Cardiac muscle cell (in vitro differentiated cells and primary cell): ENCODE results near the gene ZFP1. TPM values are rescaled to one million over a fixed set of nuclear protein-coding genes. Genes with fewer than 3 reads are reported as not detected.

Experiments
- DNase-seq, 2 donors: peaks; one replicate each; pipeline versions ENCODE4 v3.0.0 to v3.0.0-alpha.2; 2010 to 2017; ENCODE audit warnings: low read depth in 1 of 2, low spot score in 1 of 2
- H3K27ac ChIP-seq: fragments of 200-600 bp; sonication (generic); 2 replicates; pipeline ENCODE4 v1.5.1; 2016
- H3K27me3 ChIP-seq: fragments of 200-600 bp; sonication (generic); 2 replicates; pipeline ENCODE4 v1.6.0; 2016; ENCODE audit warnings: control low read depth
- H3K36me3 ChIP-seq: fragments of 200-600 bp; sonication (generic); 2 replicates; pipeline ENCODE4 v1.5.1; 2016; ENCODE audit warnings: control low read depth
- H3K4me1 ChIP-seq: fragments of 200-600 bp; sonication (generic); 2 replicates; pipeline ENCODE4 v1.8.1; 2017; ENCODE audit warnings: low read depth, mild to moderate bottlenecking, mixed run types
- H3K4me3 ChIP-seq: fragments of 200-600 bp; sonication (generic); 2 replicates; pipeline ENCODE4 v1.5.1; 2016; ENCODE audit warnings: mild to moderate bottlenecking
- H3K9me3 ChIP-seq: fragments of 200-600 bp; sonication (generic); 2 replicates; pipeline ENCODE4 v1.5.1; 2017; ENCODE audit warnings: low read depth, mild to moderate bottlenecking, control low read depth
- polyA plus RNA-seq: library from polyadenylated mRNA; unstranded; fragments of >200 nt; fragmentation: Nextera tagmentation; extraction: Ambion mirVana; gene quantifications from 2 replicates; pipeline ENCODE4 v1.2.1, GENCODE V29; 2016
- total RNA-seq: library from RNA; depleted of rRNA; stranded (reverse); fragments of >200 nt; gene quantifications from 2 replicates; pipeline ENCODE4 v1.2.3, GENCODE V29; 2016
- TF ChIP-seq, protein P1 (sequence below): IDR thresholded peaks from 2 replicates; pipeline ENCODE4 v1.5.1; 2012; ENCODE audit warnings: low read depth, mild to moderate bottlenecking, low read length

ZFP1 gene
- total and polyA plus RNA-seq, 2 experiments from 2014 or later: 8.5 to 10.5 TPM

DNA sequence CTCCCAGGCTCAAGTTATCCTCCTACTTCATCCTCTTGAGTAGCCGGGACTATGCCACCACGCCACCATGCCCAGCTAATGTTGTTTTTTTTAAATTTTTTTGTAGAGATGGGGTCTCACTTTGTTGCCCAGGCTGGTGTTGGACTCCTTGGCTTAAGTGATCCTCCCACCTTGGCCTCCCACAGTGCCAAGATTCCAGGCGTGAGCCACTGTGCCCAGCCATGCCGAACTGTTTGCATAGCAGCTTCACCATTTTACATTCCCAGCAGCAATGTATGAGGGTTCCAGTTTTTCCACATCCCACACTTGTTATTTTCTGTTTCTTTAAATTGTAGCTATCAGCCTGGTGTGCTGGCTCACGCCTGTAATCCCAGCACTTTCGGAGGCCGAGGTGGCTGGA is 68.3 kb downstream of the ZFP1 start:
- TF ChIP-seq, protein P1, sequence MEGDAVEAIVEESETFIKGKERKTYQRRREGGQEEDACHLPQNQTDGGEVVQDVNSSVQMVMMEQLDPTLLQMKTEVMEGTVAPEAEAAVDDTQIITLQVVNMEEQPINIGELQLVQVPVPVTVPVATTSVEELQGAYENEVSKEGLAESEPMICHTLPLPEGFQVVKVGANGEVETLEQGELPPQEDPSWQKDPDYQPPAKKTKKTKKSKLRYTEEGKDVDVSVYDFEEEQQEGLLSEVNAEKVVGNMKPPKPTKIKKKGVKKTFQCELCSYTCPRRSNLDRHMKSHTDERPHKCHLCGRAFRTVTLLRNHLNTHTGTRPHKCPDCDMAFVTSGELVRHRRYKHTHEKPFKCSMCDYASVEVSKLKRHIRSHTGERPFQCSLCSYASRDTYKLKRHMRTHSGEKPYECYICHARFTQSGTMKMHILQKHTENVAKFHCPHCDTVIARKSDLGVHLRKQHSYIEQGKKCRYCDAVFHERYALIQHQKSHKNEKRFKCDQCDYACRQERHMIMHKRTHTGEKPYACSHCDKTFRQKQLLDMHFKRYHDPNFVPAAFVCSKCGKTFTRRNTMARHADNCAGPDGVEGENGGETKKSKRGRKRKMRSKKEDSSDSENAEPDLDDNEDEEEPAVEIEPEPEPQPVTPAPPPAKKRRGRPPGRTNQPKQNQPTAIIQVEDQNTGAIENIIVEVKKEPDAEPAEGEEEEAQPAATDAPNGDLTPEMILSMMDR: no peak
- Histone ChIP-seq H3K27me3 (no peaks in the 10 kb centered on the region), H3K9me3 (no peaks in the 10 kb centered on the region), H3K4me1 (no peaks in the 10 kb centered on the region), H3K27ac (no peak overlapping the region), H3K4me3 (no peak overlapping the region), H3K36me3 (no peaks in the 10 kb centered on the region)
- no peak for DNase-seq

DNA sequence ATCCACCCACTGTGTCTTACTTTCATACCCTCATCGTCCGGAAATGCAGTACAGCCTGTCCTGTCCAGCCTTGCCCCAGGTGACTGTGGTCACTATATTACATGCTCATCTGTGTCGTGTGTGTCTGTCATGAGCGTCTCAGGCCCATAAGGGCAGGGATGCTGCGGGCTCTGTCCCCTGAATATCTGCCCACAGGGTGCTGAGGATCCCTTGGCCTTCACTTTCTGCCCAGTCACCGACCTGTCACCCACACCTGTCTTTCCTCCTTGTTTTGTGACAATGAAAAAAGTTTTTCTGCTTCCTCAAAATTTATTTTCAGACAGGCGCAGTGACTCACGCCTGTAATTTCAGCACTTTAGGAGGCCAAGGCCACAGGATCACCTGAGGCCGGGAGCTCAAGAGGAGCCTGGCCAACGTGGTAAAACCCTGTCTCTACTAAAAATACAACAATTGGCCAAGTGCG is 69.1 kb downstream of the ZFP1 start:
- TF ChIP-seq, protein P1: no peak
- no peaks in the 10 kb centered on the region for H3K36me3 ChIP-seq
- H3K4me3 ChIP-seq: no peak overlapping the region
- no peaks in the 10 kb centered on the region for H3K9me3 ChIP-seq
- no peaks in the 10 kb centered on the region for H3K27me3 ChIP-seq
- no peaks in the 10 kb centered on the region for H3K4me1 ChIP-seq
- DNase-seq: no peak
- no peak overlapping the region for H3K27ac ChIP-seq

DNA sequence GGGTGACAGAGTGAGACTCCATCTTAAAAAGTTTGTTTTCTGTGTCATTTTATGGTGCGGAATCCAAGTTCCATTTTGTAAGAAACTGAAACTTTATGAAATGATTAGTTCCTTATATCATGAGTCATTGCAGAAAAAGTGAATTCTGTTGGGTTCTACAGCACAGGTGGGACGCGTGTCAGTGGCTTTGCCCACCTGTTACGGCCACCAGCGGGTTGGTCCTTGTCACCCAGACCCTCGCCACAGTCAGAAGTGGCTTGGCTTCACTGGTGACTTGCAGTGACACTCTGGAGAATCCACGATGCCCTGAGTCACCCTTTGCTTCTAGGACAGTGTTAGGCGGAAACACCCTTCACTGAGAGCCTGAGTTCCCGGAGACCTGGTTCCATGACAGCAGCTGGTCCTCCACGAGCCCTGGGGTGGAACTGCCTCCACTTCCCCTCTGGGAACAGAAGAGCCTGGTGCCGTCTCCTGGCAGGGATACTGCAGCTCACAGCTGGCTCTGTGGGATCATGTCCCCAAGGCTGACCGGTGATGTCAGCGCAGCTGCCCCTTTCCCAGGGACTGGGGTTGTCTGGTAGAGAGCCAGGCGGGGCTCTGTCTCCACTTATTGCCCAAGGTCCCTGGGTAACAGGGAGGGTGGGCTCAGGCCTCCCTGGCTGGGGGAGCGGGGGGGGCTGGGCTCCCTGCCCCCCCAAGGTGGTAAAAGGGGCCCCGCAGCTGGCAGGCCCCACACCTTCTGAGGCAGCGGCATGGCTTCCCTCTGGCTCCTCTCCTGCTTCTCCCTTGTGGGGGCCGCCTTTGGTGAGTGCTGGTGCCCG is 70.1 kb downstream of the ZFP1 start, which contains the start of gene CTRB1:
Gene CTRB1, plus strand, starts transcription at position 733 of the 821 bp plus-strand sequence. Its CDS starts 20 bp downstream, at position 753.
- Histone ChIP-seq H3K4me3 (no peak within 1 kb of the TSS), H3K27ac (no peak within 1 kb of the TSS), H3K36me3 (no peaks in the 10 kb centered on the region), H3K27me3 (no peaks in the 10 kb centered on the region), H3K9me3 (no peaks in the 10 kb centered on the region), H3K4me1 (no peaks in the 10 kb centered on the region)
- TF ChIP-seq, protein P1: no peak
- DNase-seq: no peak

DNA sequence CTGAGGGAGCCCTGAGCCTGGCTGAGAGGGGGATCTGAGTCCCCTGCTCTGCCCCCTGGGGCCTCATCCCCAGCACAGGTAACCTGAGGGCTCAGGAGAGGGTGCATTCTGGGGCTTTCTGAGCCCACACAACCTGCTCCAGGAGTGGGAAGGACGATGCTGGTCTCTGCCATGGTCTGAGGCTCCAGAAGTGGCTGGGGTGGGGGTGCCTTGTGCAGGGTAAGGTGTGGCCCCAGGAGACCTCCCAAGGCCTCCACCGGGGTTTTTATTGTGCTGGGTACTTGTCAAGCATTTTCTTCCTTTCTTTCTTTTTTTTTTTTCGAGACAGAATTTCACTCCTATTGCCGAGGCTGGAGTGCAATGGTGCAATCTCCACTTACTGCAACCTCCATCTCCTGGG is 70.8 kb downstream of the ZFP1 start:
- no peaks in the 10 kb centered on the region for H3K9me3 ChIP-seq
- H3K27ac ChIP-seq: no peak overlapping the region
- H3K36me3 ChIP-seq: no peaks in the 10 kb centered on the region
- DNase-seq: no peak
- TF ChIP-seq, protein P1: no peak
- H3K4me3 ChIP-seq: no peak overlapping the region
- H3K27me3 ChIP-seq: no peaks in the 10 kb centered on the region
- H3K4me1 ChIP-seq: no peaks in the 10 kb centered on the region

DNA sequence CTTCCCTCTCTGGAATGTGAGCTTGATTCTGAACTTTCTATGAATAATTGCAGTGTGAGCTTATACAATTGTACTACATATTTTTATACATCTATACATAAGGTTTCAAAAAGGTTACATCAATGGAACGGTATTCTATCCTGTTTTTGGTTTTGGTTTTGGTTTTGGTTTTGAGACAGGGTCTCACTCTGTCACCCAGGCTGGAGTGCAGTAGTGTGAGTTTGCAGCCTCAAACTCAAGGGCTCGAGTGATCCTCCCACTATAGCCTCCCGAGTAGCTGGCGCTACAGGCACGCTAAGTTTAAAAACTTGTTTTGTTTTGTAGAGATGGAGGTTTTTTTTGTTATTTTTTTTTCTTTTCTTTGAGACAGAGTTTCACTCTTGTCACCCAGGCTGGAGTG is 71.5 kb downstream of the ZFP1 start:
- no peaks in the 10 kb centered on the region for H3K9me3 ChIP-seq
- DNase-seq: no peak
- no peaks in the 10 kb centered on the region for H3K27me3 ChIP-seq
- TF ChIP-seq, protein P1: no peak
- H3K36me3 ChIP-seq: no peaks in the 10 kb centered on the region
- no peak overlapping the region for H3K4me3 ChIP-seq
- no peaks in the 10 kb centered on the region for H3K4me1 ChIP-seq
- no peak overlapping the region for H3K27ac ChIP-seq

Other genes with a start within 250 kb of the ZFP1 start
- 26.9 and 51.1 TPM in 2 replicates for gene WDR59, start 163.4 kb upstream of the ZFP1 start, total RNA-seq
- 46.3 and 58.0 TPM in 2 replicates for gene WDR59, start 163.4 kb upstream of the ZFP1 start, polyA plus RNA-seq
- gene ZNRF1, start 149.5 kb upstream of the ZFP1 start, total RNA-seq: 43.2 and 58.7 TPM in 2 replicates
- gene ZNRF1, start 149.5 kb upstream of the ZFP1 start, polyA plus RNA-seq: 45.3 and 47.7 TPM in 2 replicates
- gene LDHD, start 31.7 kb upstream of the ZFP1 start, total RNA-seq: 7.6 and 12.2 TPM in 2 replicates
- gene LDHD, start 31.7 kb upstream of the ZFP1 start, polyA plus RNA-seq: 6.0 and 13.4 TPM in 2 replicates
- gene CTRB2, start 58.6 kb downstream of the ZFP1 start, total RNA-seq: 0.63 TPM in 1 of 2 replicates, not detected in the other
- gene CTRB2, start 58.6 kb downstream of the ZFP1 start, polyA plus RNA-seq: 0.76 TPM in 1 of 2 replicates, not detected in the other
- not detected in 2 replicates for gene CTRB1, start 70.5 kb downstream of the ZFP1 start, total RNA-seq
- 0.22 and 1.1 TPM in 2 replicates for gene CTRB1, start 70.5 kb downstream of the ZFP1 start, polyA plus RNA-seq
- 105 and 121 TPM in 2 replicates for gene BCAR1, start 103.1 kb downstream of the ZFP1 start, total RNA-seq
- gene BCAR1, start 103.1 kb downstream of the ZFP1 start, polyA plus RNA-seq: 83.7 and 106 TPM in 2 replicates